Liver (tissue), 9 donors: ENCODE results near the gene PPP2R2D. TPM values are rescaled to one million over a fixed set of nuclear protein-coding genes. Genes with fewer than 3 reads are reported as not detected.

ENCODE experiments used
- DNase-seq: peaks from one replicate; pipeline ENCODE4 v3.0.0-alpha.2; 2017; ENCODE audit warnings: low spot score
- H3K27ac ChIP-seq, 2 donors: one replicate each; pipeline ENCODE4 v1.7.0; 2013; ENCODE audit warnings: inconsistent platforms in 2 of 2, low read length in 2 of 2, control low read depth in 1 of 2, low read depth in 1 of 2, mild to moderate bottlenecking in 1 of 2
- H3K27me3 ChIP-seq, 4 donors: one replicate each; pipeline versions ENCODE4 v1.6.1 to v1.7.0; 2013; ENCODE audit warnings: low read length in 3 of 4, inconsistent platforms in 1 of 4, mild to moderate bottlenecking in 1 of 4, moderate library complexity in 1 of 4; ENCODE audit not compliant: control insufficient read depth in 4 of 4, insufficient read depth in 4 of 4
- H3K36me3 ChIP-seq, 4 donors: one replicate each; pipeline versions ENCODE4 v1.6.1 to v1.7.0; 2013; ENCODE audit warnings: low read length in 3 of 4, mild to moderate bottlenecking in 3 of 4, low read depth in 1 of 4, moderate library complexity in 1 of 4; ENCODE audit not compliant: control insufficient read depth in 4 of 4, insufficient read depth in 3 of 4
- H3K4me1 ChIP-seq, 4 donors: one replicate each; pipeline versions ENCODE4 v1.6.1 to v1.7.0; 2013; ENCODE audit warnings: low read length in 3 of 4, mild to moderate bottlenecking in 3 of 4, moderate library complexity in 1 of 4; ENCODE audit not compliant: control insufficient read depth in 4 of 4, insufficient read depth in 4 of 4
- H3K4me3 ChIP-seq, 3 donors: one replicate each; pipeline versions ENCODE4 v1.6.1 to v1.7.0; 2013; ENCODE audit warnings: low read length in 3 of 3, control low read depth in 1 of 3, low read depth in 1 of 3, mild to moderate bottlenecking in 1 of 3
- H3K9ac ChIP-seq, 2 donors: one replicate each; pipeline ENCODE4 v1.7.0; 2013; ENCODE audit warnings: low read length in 2 of 2, mild to moderate bottlenecking in 2 of 2, moderate library complexity in 2 of 2, control low read depth in 1 of 2, low read depth in 1 of 2
- H3K9me3 ChIP-seq, 4 donors: one replicate each; pipeline versions ENCODE4 v1.6.1 to v1.7.0; 2013; ENCODE audit warnings: low read length in 3 of 4; ENCODE audit not compliant: control insufficient read depth in 4 of 4
- ATF3 ChIP-seq: IDR thresholded peaks from 2 replicates; pipeline ENCODE4 v1.6.1; 2016; ENCODE audit warnings: antibody characterized with exemption
- CTCF ChIP-seq: fragments of 150-350 bp; IDR thresholded peaks from 2 replicates; pipeline ENCODE4 v1.5.1; 2017; ENCODE audit warnings: improper control_type of control experiment, low read depth, low read length; ENCODE audit not compliant: missing input control
- FOXA1 ChIP-seq: IDR thresholded peaks from 2 replicates; pipeline ENCODE4 v1.6.1; 2016; ENCODE audit warnings: antibody characterized with exemption
- GABPA ChIP-seq, 2 donors: IDR thresholded peaks in 1 of 2; conservative IDR thresholded peaks in 1 of 2; 2 replicates each; pipeline ENCODE4 v1.6.1; 2016; ENCODE audit warnings: antibody characterized with exemption in 2 of 2, mild to moderate bottlenecking in 1 of 2, moderate library complexity in 1 of 2
- HNF4A ChIP-seq, 2 donors: conservative IDR thresholded peaks; 2 replicates each; pipeline ENCODE4 v1.6.1; 2016; ENCODE audit warnings: antibody characterized with exemption in 2 of 2, mild to moderate bottlenecking in 2 of 2
- HNF4G ChIP-seq: IDR thresholded peaks from 2 replicates; pipeline ENCODE4 v1.6.1; 2016; ENCODE audit warnings: antibody characterized with exemption
- JUND ChIP-seq, 2 donors: IDR thresholded peaks; 2 replicates each; pipeline ENCODE4 v1.6.1; 2016; ENCODE audit warnings: antibody characterized with exemption in 2 of 2
- MAX ChIP-seq: IDR thresholded peaks from 2 replicates; pipeline ENCODE4 v1.6.1; 2016; ENCODE audit warnings: antibody characterized with exemption
- NR2F2 ChIP-seq: IDR thresholded peaks from 2 replicates; pipeline ENCODE4 v1.6.1; 2016; ENCODE audit warnings: antibody characterized with exemption
- RAD21 ChIP-seq, 2 donors: IDR thresholded peaks; 2 replicates each; pipeline ENCODE4 v1.6.1; 2016; ENCODE audit warnings: antibody characterized with exemption in 2 of 2, mild to moderate bottlenecking in 2 of 2
- REST ChIP-seq: IDR thresholded peaks from 2 replicates; pipeline ENCODE4 v1.6.1; 2016; ENCODE audit warnings: antibody characterized with exemption, mild to moderate bottlenecking
- RXRA ChIP-seq, 2 donors: IDR thresholded peaks; 2 replicates each; pipeline ENCODE4 v1.6.1; 2017 to 2018; ENCODE audit warnings: antibody characterized with exemption in 2 of 2, mild to moderate bottlenecking in 1 of 2
- SP1 ChIP-seq: IDR thresholded peaks from 2 replicates; pipeline ENCODE4 v1.6.1; 2018; ENCODE audit warnings: antibody characterized with exemption, mild to moderate bottlenecking
- TAF1 ChIP-seq: conservative IDR thresholded peaks from 2 replicates; pipeline ENCODE4 v1.6.1; 2016; ENCODE audit warnings: antibody characterized with exemption, mild to moderate bottlenecking
- YY1 ChIP-seq: IDR thresholded peaks from 2 replicates; pipeline ENCODE4 v1.6.1; 2016; ENCODE audit warnings: antibody characterized with exemption, mild to moderate bottlenecking
- ZBTB33 ChIP-seq: IDR thresholded peaks from 2 replicates; pipeline ENCODE4 v1.6.1; 2016; ENCODE audit warnings: antibody characterized with exemption
- WGBS: extraction: QIAGEN DNeasy Blood & Tissue Kit; methylation state at CpG from one replicate; pipeline ENCODE4 v1.1.7; 2013; 5-methylcytosine and 5-hydroxymethylcytosine counted together
- polyA plus RNA-seq, 2 donors: library from polyadenylated mRNA; stranded (reverse) in 1 of 2; unstranded in 1 of 2; fragments of 200-250 nt in 1 of 2; fragments of >200 nt in 1 of 2; fragmentation: Nextera tagmentation in 1 of 2; extraction: Ambion mirVana in 1 of 2; gene quantifications; one replicate each; pipeline versions ENCODE4 v1.2.1 to v1.2.3, GENCODE V29; 2013 to 2015
- total RNA-seq, 2 donors: library from RNA; depleted of rRNA; stranded (reverse); fragments of >200 nt; gene quantifications; one replicate each; pipeline ENCODE4 v1.2.3, GENCODE V29; 2014
- donor health status: healthy.
- donor health status: healthy.
- donor health status: healthy.
- donor health status: healthy.
- donor health status: healthy.

Gene PPP2R2D
- total and polyA plus RNA-seq, 4 donors: 5.9 to 20.5 (median 14.3) TPM

- DNase-seq: no peak
- H3K4me1 ChIP-seq: peaks cover 4 to 7% (median 6%) of the 10 kb centered on the region in 4 donors
- no peak overlapping the region for H3K4me3 ChIP-seq
- no peaks in the 10 kb centered on the region for H3K36me3 ChIP-seq
- peaks cover 0 to 3% (median 0%) of the 10 kb centered on the region in 4 donors for H3K9me3 ChIP-seq
- H3K9ac ChIP-seq: no peak overlapping the region
- no peak overlapping the region for H3K27ac ChIP-seq
- no peaks in the 10 kb centered on the region for H3K27me3 ChIP-seq
- no peak for TF ChIP-seq MAX
- no peak for TF ChIP-seq HNF4G
- no peak for TF ChIP-seq NR2F2
- no peak for TF ChIP-seq ATF3
- no peak for TF ChIP-seq HNF4A (conservative IDR thresholded peaks at IDR 0.05)
- TF ChIP-seq FOXA1: no peak
- no peak for TF ChIP-seq GABPA (IDR thresholded peaks at IDR 0.05 in 1 of 2, conservative IDR thresholded peaks at IDR 0.05 in 1 of 2)
- no peak for TF ChIP-seq TAF1
- no peak for TF ChIP-seq REST
- TF ChIP-seq CTCF: no peak
- WGBS: 79% methylated on average over 12 of the region's 12 CpGs
Observed at GRCh38 chr10:132003282-132003924, 102.6 kb downstream of the PPP2R2D start.

- WGBS: 82% methylated on average over 10 of the region's 10 CpGs
- Histone ChIP-seq H3K9me3 (peaks cover 0 to 3% (median 0%) of the 10 kb centered on the region in 4 donors), H3K9ac (no peak overlapping the region), H3K27me3 (no peaks in the 10 kb centered on the region), H3K4me1 (peaks cover 0 to 4% (median under 1%) of the 10 kb centered on the region in 4 donors), H3K36me3 (no peaks in the 10 kb centered on the region), H3K27ac (no peak overlapping the region), H3K4me3 (no peak overlapping the region)
- no peak for DNase-seq
- no peak for TF ChIP-seq REST
- TF ChIP-seq RAD21 (IDR thresholded peaks at IDR 0.05): no peak
- no peak for TF ChIP-seq HNF4A (conservative IDR thresholded peaks at IDR 0.05)
- TF ChIP-seq YY1: no peak
- TF ChIP-seq TAF1: no peak
- no peak for TF ChIP-seq JUND (IDR thresholded peaks at IDR 0.05)
- no peak for TF ChIP-seq RXRA (IDR thresholded peaks at IDR 0.05)
- no peak for TF ChIP-seq ZBTB33
- TF ChIP-seq NR2F2: no peak
- TF ChIP-seq MAX: no peak
- no peak for TF ChIP-seq SP1
- TF ChIP-seq ATF3: no peak
Observed at GRCh38 chr10:132004052-132004451, 103.2 kb downstream of the PPP2R2D start.
